CD8-positive, alpha-beta memory T cell (primary cell): Measurements from ENCODE around the gene DMKN. TPM values are rescaled to one million over a fixed set of nuclear protein-coding genes. Genes with fewer than 3 reads are reported as not detected.

Experiments
- CTCF ChIA-PET: fragments of 350-600 bp; sonication (Branson Sonifier 250); formaldehyde crosslinking; loops from one replicate; lab custom pipeline; 2021; ENCODE audit warnings: antibody characterized with exemption; lab: Charles Lee
- POLR2A ChIA-PET: fragments of 350-600 bp; sonication (Branson Sonifier 250); formaldehyde crosslinking; loops from one replicate; lab custom pipeline; 2021; ENCODE audit warnings: antibody characterized with exemption; lab: Charles Lee
- DNase-seq, 5 donors: peaks; one replicate each; pipeline versions ENCODE4 v3.0.0 to v3.0.0-alpha.2; 2020 to 2022; ENCODE audit warnings: mixed read lengths in 1 of 5
- H3K27ac ChIP-seq: one replicate; pipeline ENCODE4 v1.7.0; 2013; ENCODE audit warnings: low read depth, mild to moderate bottlenecking, low read length, moderate library complexity
- H3K27me3 ChIP-seq: 2 replicates; pipeline ENCODE4 v1.7.0; 2013; ENCODE audit warnings: low read length, mild to moderate bottlenecking; ENCODE audit not compliant: insufficient read depth, poor library complexity, severe bottlenecking
- H3K36me3 ChIP-seq: 2 replicates; pipeline ENCODE4 v1.7.0; 2013; ENCODE audit warnings: mild to moderate bottlenecking, low read length, moderate library complexity; ENCODE audit not compliant: insufficient read depth
- H3K4me1 ChIP-seq: 2 replicates; pipeline ENCODE4 v1.7.0; 2013; ENCODE audit warnings: mild to moderate bottlenecking, low read length, moderate library complexity; ENCODE audit not compliant: insufficient read depth
- H3K4me3 ChIP-seq: 2 replicates; pipeline ENCODE4 v1.7.0; 2013; ENCODE audit warnings: mild to moderate bottlenecking, low read length
- H3K9me3 ChIP-seq: 2 replicates; pipeline ENCODE4 v1.7.0; 2013; ENCODE audit warnings: mild to moderate bottlenecking, low read length
- H3K27ac Mint-ChIP-seq, 8 donors: one replicate each; pipeline ENCODE4 v1.8.0; 2020 to 2021; ENCODE audit warnings: mixed read lengths in 8 of 8, mild to moderate bottlenecking in 6 of 8, inconsistent platforms in 3 of 8, moderate library complexity in 3 of 8
- H3K27me3 Mint-ChIP-seq, 2 donors: one replicate each; pipeline ENCODE4 v1.8.0; 2020 to 2021; ENCODE audit warnings: mixed read lengths in 2 of 2, mild to moderate bottlenecking in 1 of 2, moderate library complexity in 1 of 2
- H3K36me3 Mint-ChIP-seq, 3 donors: one replicate each; pipeline ENCODE4 v1.8.0; 2020 to 2021; ENCODE audit warnings: mixed read lengths in 3 of 3, inconsistent platforms in 1 of 3, mild to moderate bottlenecking in 1 of 3
- H3K4me1 Mint-ChIP-seq, 3 donors: one replicate each; pipeline ENCODE4 v1.8.0; 2020 to 2021; ENCODE audit warnings: mixed read lengths in 3 of 3, inconsistent platforms in 1 of 3, mild to moderate bottlenecking in 1 of 3
- H3K4me3 Mint-ChIP-seq, 7 donors: one replicate each; pipeline ENCODE4 v1.8.0; 2020 to 2021; ENCODE audit warnings: mixed read lengths in 7 of 7, mild to moderate bottlenecking in 6 of 7, moderate library complexity in 4 of 7, inconsistent platforms in 2 of 7
- H3K9me3 Mint-ChIP-seq, 5 donors: one replicate each; pipeline ENCODE4 v1.8.0; 2020 to 2022; ENCODE audit warnings: mixed read lengths in 5 of 5, mild to moderate bottlenecking in 3 of 5, moderate library complexity in 2 of 5, inconsistent platforms in 1 of 5
- polyA plus RNA-seq: library from polyadenylated mRNA; unstranded; fragments of 300-500 nt; fragmentation: Illumina TruSeq; gene quantifications from one replicate; pipeline ENCODE4 v1.2.3, GENCODE V29; 2021
- total RNA-seq, 2 experiments: library from RNA; stranded (reverse); gene quantifications; one replicate each; pipeline ENCODE4 v1.2.3, GENCODE V29; 2021

DMKN gene
- total and polyA plus RNA-seq, 3 experiments from 2014 or later = 1.7 to 10.2 (median 2.2) TPM

- H3K9me3 Mint-ChIP-seq = no peaks in the 10 kb centered on the region
- H3K4me1 Mint-ChIP-seq = peaks cover 16 to 23% (median 17%) of the 10 kb centered on the region in 3 donors
- H3K4me1 ChIP-seq = peaks cover 17% of the 10 kb centered on the region
- no peak overlapping the region for H3K4me3 Mint-ChIP-seq
- ChIA-PET POLR2A (no interaction called here), CTCF (interaction anchor here (1.4 to 2.2 kb wide), 3 partner anchors 13 to 313 kb away, joined by 3 to 9 read pairs (median 5); no protein-coding TSS in a partner anchor)
- H3K27ac Mint-ChIP-seq = peak overlapping the region in 1 of 8 donors; percentile 51
- no peak for DNase-seq
- peaks cover 7% of the 10 kb centered on the region for H3K27me3 ChIP-seq
- peaks cover 17 to 39% of the 10 kb centered on the region in 2 donors for H3K27me3 Mint-ChIP-seq
- H3K27ac ChIP-seq = no peak overlapping the region
- H3K36me3 Mint-ChIP-seq = no peaks in the 10 kb centered on the region
- no peak overlapping the region for H3K4me3 ChIP-seq
- H3K36me3 ChIP-seq = no peaks in the 10 kb centered on the region
- H3K9me3 ChIP-seq = no peaks in the 10 kb centered on the region
Observed at GRCh38 chr19:35507561-35507960, 5.9 kb downstream of the DMKN start.

GRCh38 chr19:35506011-35506410, 7.4 kb downstream of the DMKN start:
- Histone ChIP-seq H3K4me1 (peaks cover 17% of the 10 kb centered on the region), H3K4me3 (no peak overlapping the region), H3K9me3 (no peaks in the 10 kb centered on the region), H3K36me3 (no peaks in the 10 kb centered on the region), H3K27me3 (peaks cover 7% of the 10 kb centered on the region), H3K27ac (no peak overlapping the region)
- no peak overlapping the region for H3K4me3 Mint-ChIP-seq
- H3K27ac Mint-ChIP-seq = peak overlapping the region in 1 of 8 donors; percentile 9
- H3K27me3 Mint-ChIP-seq = peaks cover 12 to 35% of the 10 kb centered on the region in 2 donors
- DNase-seq = no peak
- CTCF ChIA-PET = interaction anchor here (1.2 kb wide), 1 partner anchor 153 kb away, joined by 3 read pairs; no protein-coding TSS in a partner anchor
- no peaks in the 10 kb centered on the region for H3K9me3 Mint-ChIP-seq
- no peaks in the 10 kb centered on the region for H3K36me3 Mint-ChIP-seq
- H3K4me1 Mint-ChIP-seq = peaks cover 20 to 27% (median 21%) of the 10 kb centered on the region in 3 donors
- POLR2A ChIA-PET = no interaction called here

- peaks cover 3 to 5% (median 4%) of the 10 kb centered on the region in 3 donors for H3K4me1 Mint-ChIP-seq
- no peaks in the 10 kb centered on the region for H3K9me3 Mint-ChIP-seq
- no peak for DNase-seq
- peaks cover 8 to 28% of the 10 kb centered on the region in 2 donors for H3K27me3 Mint-ChIP-seq
- no peak overlapping the region for H3K27ac Mint-ChIP-seq
- H3K27ac ChIP-seq = no peak overlapping the region
- POLR2A ChIA-PET = no interaction called here
- H3K4me3 ChIP-seq = no peak overlapping the region
- no peak overlapping the region for H3K4me3 Mint-ChIP-seq
- no peaks in the 10 kb centered on the region for H3K4me1 ChIP-seq
- no peaks in the 10 kb centered on the region for H3K36me3 Mint-ChIP-seq
- no peaks in the 10 kb centered on the region for H3K27me3 ChIP-seq
- no peaks in the 10 kb centered on the region for H3K36me3 ChIP-seq
- H3K9me3 ChIP-seq = no peaks in the 10 kb centered on the region
- CTCF ChIA-PET = interaction anchor here (1.4 kb wide), 1 partner anchor 11 kb away, joined by 4 read pairs; no protein-coding TSS in a partner anchor
Observed at GRCh38 chr19:35502751-35503150, 10.7 kb downstream of the DMKN start.

- H3K27me3 Mint-ChIP-seq = peaks cover 10 to 24% of the 10 kb centered on the region in 2 donors
- H3K4me1 ChIP-seq = no peaks in the 10 kb centered on the region
- no peaks in the 10 kb centered on the region for H3K36me3 Mint-ChIP-seq
- ChIA-PET CTCF (interaction anchor here (0.9 kb wide), 1 partner anchor 9 kb away, joined by 3 read pairs; no protein-coding TSS in a partner anchor), POLR2A (no interaction called here)
- H3K4me3 ChIP-seq = no peak overlapping the region
- no peak overlapping the region for H3K4me3 Mint-ChIP-seq
- peaks cover 3 to 5% (median 4%) of the 10 kb centered on the region in 3 donors for H3K4me1 Mint-ChIP-seq
- H3K9me3 ChIP-seq = no peaks in the 10 kb centered on the region
- H3K9me3 Mint-ChIP-seq = no peaks in the 10 kb centered on the region
- H3K27me3 ChIP-seq = no peaks in the 10 kb centered on the region
- no peak for DNase-seq
- H3K27ac Mint-ChIP-seq = no peak overlapping the region
- H3K36me3 ChIP-seq = no peaks in the 10 kb centered on the region
- H3K27ac ChIP-seq = no peak overlapping the region
Observed at GRCh38 chr19:35501684-35502083, 11.8 kb downstream of the DMKN start.

GRCh38 chr19:35500611-35501010, 12.8 kb downstream of the DMKN start:
- no peaks in the 10 kb centered on the region for H3K27me3 ChIP-seq
- no peak for DNase-seq
- H3K4me1 Mint-ChIP-seq = peaks cover 3 to 5% (median 4%) of the 10 kb centered on the region in 3 donors
- H3K27me3 Mint-ChIP-seq = peaks cover 10 to 16% of the 10 kb centered on the region in 2 donors
- no peaks in the 10 kb centered on the region for H3K36me3 ChIP-seq
- H3K4me1 ChIP-seq = no peaks in the 10 kb centered on the region
- H3K27ac Mint-ChIP-seq = no peak overlapping the region
- ChIA-PET POLR2A (no interaction called here), CTCF (no interaction called here)
- H3K4me3 ChIP-seq = no peak overlapping the region
- H3K27ac ChIP-seq = no peak overlapping the region
- no peaks in the 10 kb centered on the region for H3K9me3 ChIP-seq
- H3K9me3 Mint-ChIP-seq = no peaks in the 10 kb centered on the region
- no peak overlapping the region for H3K4me3 Mint-ChIP-seq
- no peaks in the 10 kb centered on the region for H3K36me3 Mint-ChIP-seq

- no peak overlapping the region for H3K4me3 ChIP-seq
- H3K27me3 ChIP-seq = no peaks in the 10 kb centered on the region
- no peaks in the 10 kb centered on the region for H3K9me3 Mint-ChIP-seq
- ChIA-PET CTCF (no interaction called here), POLR2A (no interaction called here)
- H3K4me1 ChIP-seq = peaks cover 5% of the 10 kb centered on the region
- no peaks in the 10 kb centered on the region for H3K9me3 ChIP-seq
- no peaks in the 10 kb centered on the region for H3K36me3 Mint-ChIP-seq
- no peak overlapping the region for H3K27ac Mint-ChIP-seq
- H3K27me3 Mint-ChIP-seq = peaks cover 15% of the 10 kb centered on the region in 2 donors
- no peak overlapping the region for H3K27ac ChIP-seq
- no peak overlapping the region for H3K4me3 Mint-ChIP-seq
- peaks cover 5 to 12% (median 8%) of the 10 kb centered on the region in 3 donors for H3K4me1 Mint-ChIP-seq
- H3K36me3 ChIP-seq = no peaks in the 10 kb centered on the region
- no peak for DNase-seq
Observed at GRCh38 chr19:35498984-35499527, 14.4 kb downstream of the DMKN start.

GRCh38 chr19:35498220-35498619, 15.2 kb downstream of the DMKN start:
- CTCF ChIA-PET = interaction anchor here (1.7 to 1.8 kb wide), 2 partner anchors 11 to 145 kb away, joined by 7 to 8 read pairs; no protein-coding TSS in a partner anchor
- Mint-ChIP-seq H3K36me3 (no peaks in the 10 kb centered on the region), H3K9me3 (no peaks in the 10 kb centered on the region), H3K27me3 (peaks cover 15 to 17% of the 10 kb centered on the region in 2 donors), H3K4me3 (no peak overlapping the region), H3K27ac (no peak overlapping the region), H3K4me1 (peaks cover 5 to 12% (median 8%) of the 10 kb centered on the region in 3 donors)
- no peak for DNase-seq
- Histone ChIP-seq H3K27me3 (no peaks in the 10 kb centered on the region), H3K36me3 (no peaks in the 10 kb centered on the region), H3K4me1 (peaks cover 5% of the 10 kb centered on the region), H3K4me3 (no peak overlapping the region), H3K9me3 (no peaks in the 10 kb centered on the region), H3K27ac (no peak overlapping the region)
- POLR2A ChIA-PET = no interaction called here

GRCh38 chr19:35497406-35497805, 16.0 kb downstream of the DMKN start:
- no peak for DNase-seq
- H3K4me3 Mint-ChIP-seq = no peak overlapping the region
- Histone ChIP-seq H3K9me3 (no peaks in the 10 kb centered on the region), H3K36me3 (no peaks in the 10 kb centered on the region), H3K27me3 (no peaks in the 10 kb centered on the region), H3K27ac (no peak overlapping the region), H3K4me3 (no peak overlapping the region), H3K4me1 (peaks cover 5% of the 10 kb centered on the region)
- no peak overlapping the region for H3K27ac Mint-ChIP-seq
- H3K4me1 Mint-ChIP-seq = peaks cover 5 to 12% (median 8%) of the 10 kb centered on the region in 3 donors
- no peaks in the 10 kb centered on the region for H3K9me3 Mint-ChIP-seq
- H3K27me3 Mint-ChIP-seq = peaks cover 15 to 25% of the 10 kb centered on the region in 2 donors
- ChIA-PET CTCF (interaction anchor here (0.9 to 1.8 kb wide), 4 partner anchors 10 to 145 kb away, joined by 4 to 8 read pairs (median 6); no protein-coding TSS in a partner anchor), POLR2A (no interaction called here)
- H3K36me3 Mint-ChIP-seq = no peaks in the 10 kb centered on the region
